ENCODE data around the gene NXN. TPM values are rescaled to one million over a fixed set of nuclear protein-coding genes. Genes with fewer than 3 reads are reported as not detected.
"Not testable (repeated sequence)": the region's sequence is repeated elsewhere in the genome, so short reads cannot be mapped to it uniquely, and the experiment has no call there.

Gene NXN
- total RNA-seq, 4 donors from 2014 or later, result 2.1 to 14.0 (median 8.6) TPM

- H3K9me3 ChIP-seq, result no peaks in the 10 kb centered on the region
- H3K4me1 ChIP-seq, result no peaks in the 10 kb centered on the region
- no peaks in the 10 kb centered on the region for H3K36me3 ChIP-seq
- peak overlapping the region in 3 of 4 donors; percentile 20 to 51 (median 46) for H3K27ac ChIP-seq
- TF ChIP-seq POLR2A (IDR thresholded peaks at IDR 0.05) (no peak), CTCF (IDR thresholded peaks at IDR 0.05) (no peak)
- no peaks in the 10 kb centered on the region for H3K27me3 ChIP-seq
- no peak for DNase-seq
- H3K4me3 ChIP-seq, result no peak overlapping the region
Measured at GRCh38 chr17:836151-836550, 143.4 kb downstream of the NXN start.

GRCh38 chr17:835721-836120, 143.9 kb downstream of the NXN start:
- not testable (repeated sequence) for H3K4me1 ChIP-seq, DNase-seq, H3K9me3 ChIP-seq, H3K36me3 ChIP-seq, H3K27me3 ChIP-seq, H3K4me3 ChIP-seq
- peak overlapping the region in 3 of 4 donors; percentile 20 to 51 (median 46) for H3K27ac ChIP-seq

GRCh38 chr17:835263-835662, 144.3 kb downstream of the NXN start:
- Histone ChIP-seq H3K27me3 (no peaks in the 10 kb centered on the region), H3K9me3 (no peaks in the 10 kb centered on the region), H3K36me3 (no peaks in the 10 kb centered on the region), H3K4me1 (no peaks in the 10 kb centered on the region), H3K4me3 (no peak overlapping the region), H3K27ac (peak overlapping the region in 1 of 4 donors; percentile 51)
- TF ChIP-seq CTCF (IDR thresholded peaks at IDR 0.05) (no peak), POLR2A (IDR thresholded peaks at IDR 0.05) (no peak)
- DNase-seq, result no peak

- no peak for TF ChIP-seq CTCF (IDR thresholded peaks at IDR 0.05)
- no peak for TF ChIP-seq POLR2A (IDR thresholded peaks at IDR 0.05)
- H3K9me3 ChIP-seq, result no peaks in the 10 kb centered on the region
- H3K4me3 ChIP-seq, result no peak overlapping the region
- H3K27ac ChIP-seq, result no peak overlapping the region
- no peak for DNase-seq
- H3K4me1 ChIP-seq, result no peaks in the 10 kb centered on the region
- no peaks in the 10 kb centered on the region for H3K27me3 ChIP-seq
- no peaks in the 10 kb centered on the region for H3K36me3 ChIP-seq
Measured at GRCh38 chr17:834136-834535, 145.4 kb downstream of the NXN start.

- Histone ChIP-seq H3K4me3 (no peak overlapping the region), H3K36me3 (no peaks in the 10 kb centered on the region), H3K27me3 (no peaks in the 10 kb centered on the region), H3K27ac (no peak overlapping the region), H3K9me3 (no peaks in the 10 kb centered on the region), H3K4me1 (no peaks in the 10 kb centered on the region)
- TF ChIP-seq POLR2A (IDR thresholded peaks at IDR 0.05) (no peak), CTCF (IDR thresholded peaks at IDR 0.05) (no peak)
- DNase-seq, result no peak
Measured at GRCh38 chr17:830950-831349, 148.6 kb downstream of the NXN start.

GRCh38 chr17:830381-830780, 149.2 kb downstream of the NXN start:
- Histone ChIP-seq H3K4me1 (no peaks in the 10 kb centered on the region), H3K27me3 (no peaks in the 10 kb centered on the region), H3K4me3 (no peak overlapping the region), H3K27ac (no peak overlapping the region), H3K9me3 (no peaks in the 10 kb centered on the region), H3K36me3 (no peaks in the 10 kb centered on the region)
- TF ChIP-seq CTCF (IDR thresholded peaks at IDR 0.05) (no peak), POLR2A (IDR thresholded peaks at IDR 0.05) (no peak)
- DNase-seq, result no peak

GRCh38 chr17:829614-830013, 150.0 kb downstream of the NXN start:
- H3K4me3 ChIP-seq, H3K9me3 ChIP-seq, H3K36me3 ChIP-seq, DNase-seq, H3K27ac ChIP-seq, H3K4me1 ChIP-seq, H3K27me3 ChIP-seq: not testable (repeated sequence)

Data from Peyer's patch (tissue), 4 donors.